DND-41 (cell line): ENCODE measurements around the gene ABLIM3.

Source experiments
- CTCF ChIP-seq: IDR thresholded peaks from 2 replicates; pipeline ENCODE4 v1.5.1; 2012; ENCODE audit warnings: borderline replicate concordance, low read length, moderate library complexity, mild to moderate bottlenecking; ENCODE audit not compliant: poor library complexity, severe bottlenecking; ENCODE audit errors: extremely low read depth
- EZH2 ChIP-seq: IDR thresholded peaks from 3 replicates; pipeline ENCODE4 v1.6.1; 2012; ENCODE audit warnings: borderline replicate concordance, low read depth, mild to moderate bottlenecking, moderate library complexity, low read length, inconsistent platforms; ENCODE audit not compliant: severe bottlenecking

- TF ChIP-seq CTCF (no peak), EZH2 (no peak)
Measured at GRCh38 chr5:149118463-149118862, 22.8 kb upstream of the ABLIM3 start.
